Type B pancreatic cell (in vitro differentiated cells): ENCODE results near the gene ATP2C1. TPM values are rescaled to one million over a fixed set of nuclear protein-coding genes. Genes with fewer than 3 reads are reported as not detected.
"Not testable (repeated sequence)": the region's sequence is repeated elsewhere in the genome, so short reads cannot be mapped to it uniquely, and the experiment has no call there.

ENCODE experiments used
- DNase-seq: peaks from one replicate; pipeline ENCODE4 v3.0.0; 2021; ENCODE audit warnings: mixed read lengths; ENCODE audit not compliant: unreplicated experiment; ENCODE audit errors: extremely low spot score
- H3K27ac Mint-ChIP-seq: 2 replicates; pipeline ENCODE4 v1.8.0; 2021; ENCODE audit warnings: mild to moderate bottlenecking, mixed read lengths
- H3K27me3 Mint-ChIP-seq: 2 replicates; pipeline ENCODE4 v1.8.0; 2021; ENCODE audit warnings: mixed read lengths
- H3K36me3 Mint-ChIP-seq: 2 replicates; pipeline ENCODE4 v1.8.0; 2021; ENCODE audit warnings: mixed read lengths
- H3K4me1 Mint-ChIP-seq: one replicate; pipeline ENCODE4 v1.8.0; 2021; ENCODE audit warnings: mixed read lengths; ENCODE audit not compliant: unreplicated experiment
- H3K4me3 Mint-ChIP-seq: 2 replicates; pipeline ENCODE4 v1.8.0; 2021; ENCODE audit warnings: mild to moderate bottlenecking, mixed read lengths
- H3K9me3 Mint-ChIP-seq: 2 replicates; pipeline ENCODE4 v1.8.0; 2021; ENCODE audit warnings: mixed read lengths
- CTCF ChIP-seq: fragments of 200-600 bp; sonication (generic); conservative IDR thresholded peaks from 2 replicates; pipeline ENCODE4 v1.5.0; 2021; ENCODE audit warnings: antibody characterized with exemption, mild to moderate bottlenecking
- total RNA-seq: library from RNA; stranded (reverse); gene quantifications from 2 replicates; pipeline ENCODE4 v1.2.1, GENCODE V29; 2021; ENCODE audit warnings: low replicate concordance

The ATP2C1 gene
- total RNA-seq, 1 donor from 2014 or later: 81.0 TPM

- no peak for TF ChIP-seq CTCF
- Mint-ChIP-seq H3K4me1 (no peaks in the 10 kb centered on the region), H3K4me3 (no peak overlapping the region), H3K27ac (no peak overlapping the region), H3K9me3 (no peaks in the 10 kb centered on the region), H3K36me3 (peaks cover 62% of the 10 kb centered on the region), H3K27me3 (no peaks in the 10 kb centered on the region)
- DNase-seq: no peak
Observed at GRCh38 chr3:130968221-130968620, 74.3 kb downstream of the ATP2C1 start.

GRCh38 chr3:130969621-130970020 lies 75.7 kb downstream of the ATP2C1 start:
- Mint-ChIP-seq H3K4me1 (no peaks in the 10 kb centered on the region), H3K27me3 (no peaks in the 10 kb centered on the region), H3K9me3 (no peaks in the 10 kb centered on the region), H3K27ac (no peak overlapping the region), H3K36me3 (peaks cover 62% of the 10 kb centered on the region), H3K4me3 (no peak overlapping the region)
- TF ChIP-seq CTCF: no peak
- DNase-seq: no peak

DNA sequence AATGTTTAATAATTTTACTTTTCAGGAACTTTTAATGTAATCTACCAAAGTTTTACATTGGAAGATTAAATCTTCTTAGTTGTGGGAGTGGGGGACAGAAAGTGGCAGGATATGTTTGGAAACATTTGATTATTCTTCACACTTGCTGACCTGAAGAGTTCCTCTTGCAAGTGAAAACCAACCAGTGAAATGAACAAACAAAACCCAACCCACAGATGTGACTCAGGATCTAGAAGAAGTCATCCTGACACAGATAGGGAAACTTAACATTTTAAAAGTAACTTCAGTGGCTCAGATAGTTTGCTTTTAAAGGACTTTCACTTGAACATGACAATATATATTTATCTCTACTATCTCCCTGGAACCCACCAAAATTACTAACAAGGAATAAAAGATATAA lies 77.3 kb downstream of the ATP2C1 start:
- H3K9me3 Mint-ChIP-seq: no peaks in the 10 kb centered on the region
- H3K27me3 Mint-ChIP-seq: no peaks in the 10 kb centered on the region
- H3K4me1 Mint-ChIP-seq: no peaks in the 10 kb centered on the region
- H3K27ac Mint-ChIP-seq: no peak overlapping the region
- no peak for TF ChIP-seq CTCF
- H3K36me3 Mint-ChIP-seq: peaks cover 54% of the 10 kb centered on the region
- H3K4me3 Mint-ChIP-seq: no peak overlapping the region
- no peak for DNase-seq

- H3K9me3 Mint-ChIP-seq, DNase-seq, H3K27ac Mint-ChIP-seq, H3K4me3 Mint-ChIP-seq, H3K4me1 Mint-ChIP-seq, H3K27me3 Mint-ChIP-seq: not testable (repeated sequence)
- H3K36me3 Mint-ChIP-seq: peaks cover 46% of the 10 kb centered on the region
Observed at GRCh38 chr3:130972592-130972991, 78.7 kb downstream of the ATP2C1 start.

GRCh38 chr3:130973406-130973805 lies 79.5 kb downstream of the ATP2C1 start:
- Mint-ChIP-seq H3K4me1 (no peaks in the 10 kb centered on the region), H3K27me3 (no peaks in the 10 kb centered on the region), H3K36me3 (peaks cover 42% of the 10 kb centered on the region), H3K9me3 (no peaks in the 10 kb centered on the region), H3K4me3 (no peak overlapping the region), H3K27ac (no peak overlapping the region)
- no peak for TF ChIP-seq CTCF
- DNase-seq: no peak

DNA sequence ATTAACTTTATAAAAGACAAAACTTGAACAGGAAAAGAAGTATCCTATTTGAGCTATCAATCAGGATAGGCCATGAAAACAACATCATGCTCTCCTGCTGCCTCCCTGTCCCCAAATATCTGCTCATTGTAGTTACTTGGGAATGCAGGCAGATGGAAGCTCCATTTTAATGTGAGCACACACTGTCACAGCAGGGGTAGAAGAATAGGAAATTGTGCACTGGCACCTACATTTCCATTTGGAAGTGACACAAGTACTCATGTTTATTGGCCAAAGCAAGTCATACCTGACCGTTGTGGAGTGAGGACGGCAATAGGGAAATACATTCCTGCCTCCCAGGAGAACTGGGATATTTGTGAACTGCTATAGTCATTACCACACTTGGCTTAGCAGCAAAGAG lies 80.3 kb downstream of the ATP2C1 start:
- H3K4me1 Mint-ChIP-seq: no peaks in the 10 kb centered on the region
- no peaks in the 10 kb centered on the region for H3K27me3 Mint-ChIP-seq
- no peak for DNase-seq
- no peak overlapping the region for H3K4me3 Mint-ChIP-seq
- no peak for TF ChIP-seq CTCF
- no peaks in the 10 kb centered on the region for H3K9me3 Mint-ChIP-seq
- peaks cover 41% of the 10 kb centered on the region for H3K36me3 Mint-ChIP-seq
- H3K27ac Mint-ChIP-seq: no peak overlapping the region
